GM18861 (cell line): ENCODE measurements around the gene KLHL30.
A peak's percentile ranks its signal among the peaks of the same experiment; 100 is the strongest.
"Not testable (repeated sequence)": the region's sequence is repeated elsewhere in the genome, so short reads cannot be mapped to it uniquely, and the experiment has no call there.

Experiments
- ATAC-seq: cut with Tn5 transposase; IDR thresholded peaks from one replicate; pipeline ENCODE4 v1.9.1; 2021; ENCODE audit not compliant: unreplicated experiment

KLHL30 gene

DNA sequence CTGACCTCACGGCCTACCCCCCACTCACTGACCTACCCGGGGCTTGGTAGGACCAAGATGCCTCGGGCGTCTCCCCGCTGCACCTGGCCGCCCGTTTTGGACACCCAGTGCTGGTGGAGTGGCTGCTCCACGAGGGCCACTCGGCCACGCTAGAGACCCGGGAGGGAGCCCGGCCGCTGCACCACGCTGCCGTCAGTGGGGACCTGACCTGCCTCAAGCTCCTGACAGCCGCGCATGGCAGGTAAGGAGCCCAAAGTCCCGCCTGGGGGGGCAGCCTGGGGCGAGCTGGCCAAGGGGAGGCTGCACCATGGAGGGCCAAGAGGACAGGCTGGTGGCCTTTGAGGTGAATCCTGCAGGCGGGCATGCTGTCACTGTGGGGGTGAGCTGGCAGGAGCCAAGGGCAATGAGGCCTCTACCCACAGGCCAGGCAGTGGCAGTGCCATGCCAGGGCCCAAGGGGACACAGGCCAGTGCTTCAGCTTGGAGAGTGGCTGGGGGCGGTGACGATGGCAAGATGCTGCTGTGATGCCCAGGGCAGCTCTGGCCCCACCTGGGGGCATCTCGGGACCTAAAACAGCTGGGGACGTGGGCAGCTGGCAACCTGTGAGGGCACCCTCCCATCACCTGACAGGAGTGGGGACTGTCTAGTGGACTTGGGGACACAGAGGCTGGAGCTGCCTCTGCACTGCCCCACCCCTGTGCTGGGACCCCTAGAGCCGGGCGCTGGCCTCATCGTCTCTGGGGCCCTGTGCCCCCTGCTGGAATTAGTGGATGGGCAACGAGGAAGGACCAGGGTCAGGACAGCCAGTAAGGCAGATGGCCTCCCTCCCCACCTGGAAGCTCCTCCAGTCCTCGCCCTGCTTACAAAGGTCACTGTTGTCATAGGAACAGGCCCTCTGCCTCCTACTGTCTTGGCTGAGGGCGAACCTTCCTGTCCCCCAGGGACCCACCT is 36.3 kb upstream of the KLHL30 start:
- no peak for ATAC-seq

- no peak for ATAC-seq
Measured at GRCh38 chr2:238102865-238103264, 35.6 kb upstream of the KLHL30 start.

DNA sequence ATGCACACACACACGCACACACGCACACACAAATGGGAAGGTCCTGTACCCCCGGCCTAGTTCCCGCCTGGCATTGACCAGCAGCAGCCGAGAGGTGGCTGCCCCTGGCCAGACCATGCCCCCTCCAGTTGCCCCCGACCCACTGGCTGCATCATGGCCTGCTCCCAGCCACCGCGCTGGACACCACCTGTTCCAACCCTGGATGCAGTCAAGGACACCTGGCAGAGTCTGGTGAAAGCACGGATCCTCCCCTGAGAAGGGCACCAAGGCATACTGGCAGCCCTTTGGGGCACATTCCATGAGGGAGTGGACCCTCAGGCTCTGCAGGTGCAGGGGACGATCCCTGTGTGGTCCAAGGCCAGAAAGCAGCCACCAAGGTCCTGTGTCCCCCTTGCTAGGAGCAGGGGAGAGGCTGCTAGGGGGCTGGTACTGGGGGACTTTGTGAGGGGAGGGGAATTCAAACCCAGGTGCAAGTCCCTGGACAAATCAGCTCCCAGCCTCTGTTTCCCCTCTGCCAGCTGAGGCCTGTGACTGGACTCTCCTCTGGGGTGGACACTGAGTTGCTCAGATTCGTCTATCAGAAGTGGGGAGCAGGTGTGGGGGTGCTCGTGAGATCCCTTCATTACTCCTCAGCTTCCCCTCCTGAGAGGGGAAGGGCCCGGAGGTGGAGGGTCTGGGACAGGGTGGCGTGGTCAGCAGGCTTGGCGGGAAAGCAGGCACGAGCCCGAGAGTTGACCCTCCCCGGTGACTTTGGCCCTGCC is 34.8 kb upstream of the KLHL30 start:
- no peak for ATAC-seq

GRCh38 chr2:238104226-238104690 is 34.2 kb upstream of the KLHL30 start:
- ATAC-seq = no peak

GRCh38 chr2:238104691-238105371 is 33.6 kb upstream of the KLHL30 start:
- no peak for ATAC-seq

DNA sequence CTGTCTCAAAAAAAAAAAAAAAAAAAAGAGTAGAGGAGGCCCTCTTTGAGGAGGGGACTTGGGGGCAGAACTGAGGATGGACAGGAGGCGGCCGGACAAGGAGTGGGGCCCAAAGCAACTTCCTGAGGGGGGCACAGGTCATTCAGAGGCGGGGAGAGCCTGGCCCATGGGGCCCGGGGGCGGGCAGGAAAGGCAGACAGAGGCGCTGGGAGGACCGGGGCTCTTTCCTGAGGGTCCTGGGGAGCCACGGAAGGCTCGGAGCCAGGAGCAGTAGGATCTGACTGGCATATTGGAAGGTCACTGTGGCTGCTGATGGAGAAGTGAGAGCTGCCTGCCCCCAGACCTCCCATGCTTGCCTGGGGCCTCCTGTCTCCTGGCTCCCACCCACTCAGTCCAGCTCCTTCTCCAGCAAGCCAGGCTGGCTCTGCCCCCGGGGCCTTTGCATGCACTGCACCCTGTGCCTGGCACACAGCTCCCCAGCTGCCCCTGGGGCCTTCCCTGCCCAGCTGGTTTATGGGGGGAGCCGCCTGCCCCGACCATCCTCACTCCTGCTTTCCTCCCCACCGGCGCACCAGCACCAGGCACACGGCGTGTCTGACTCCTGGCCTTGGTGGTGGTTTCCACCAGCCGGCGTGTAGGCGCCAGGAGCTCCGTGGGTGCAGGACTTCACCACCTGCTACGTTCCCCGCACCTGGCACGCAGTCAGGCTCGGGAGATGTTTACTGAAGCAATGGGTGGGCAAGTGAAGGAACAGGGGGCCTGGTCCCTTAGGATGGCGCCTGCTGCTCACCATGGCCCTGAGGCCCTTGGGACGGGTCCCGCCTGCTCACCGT is 32.7 kb upstream of the KLHL30 start:
- ATAC-seq = no peak

GRCh38 chr2:238106339-238106697 is 32.1 kb upstream of the KLHL30 start:
- ATAC-seq = no peak

GRCh38 chr2:238106698-238107524 is 31.6 kb upstream of the KLHL30 start:
- ATAC-seq = peak; percentile 18

- ATAC-seq = peak; percentile 74
Measured at GRCh38 chr2:238107525-238108422, 30.7 kb upstream of the KLHL30 start.

- peak; percentile 57 for ATAC-seq
Measured at GRCh38 chr2:238108423-238109183, 29.9 kb upstream of the KLHL30 start.

DNA sequence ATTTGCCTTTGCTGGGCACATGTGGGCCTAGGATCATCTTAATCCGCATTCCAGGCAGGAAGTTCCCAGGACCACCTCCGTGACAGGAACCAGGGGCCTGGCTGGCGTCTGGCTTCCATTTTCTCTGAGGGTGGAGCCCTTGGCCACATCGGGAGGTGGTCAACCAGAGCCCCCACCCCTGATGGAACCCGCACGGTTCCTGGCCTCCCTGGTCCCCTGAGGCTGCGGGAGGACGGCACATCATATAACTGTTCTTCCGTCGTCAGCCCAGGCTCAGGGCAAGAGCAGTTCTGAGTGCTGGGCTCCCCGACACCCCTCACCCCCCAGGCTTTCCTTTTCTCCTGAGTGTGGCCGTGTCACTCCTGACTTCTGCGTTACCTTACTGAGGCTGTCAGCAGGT is 24.9 kb upstream of the KLHL30 start:
- ATAC-seq = no peak

GRCh38 chr2:238114331-238114841 is 24.1 kb upstream of the KLHL30 start:
- no peak for ATAC-seq

DNA sequence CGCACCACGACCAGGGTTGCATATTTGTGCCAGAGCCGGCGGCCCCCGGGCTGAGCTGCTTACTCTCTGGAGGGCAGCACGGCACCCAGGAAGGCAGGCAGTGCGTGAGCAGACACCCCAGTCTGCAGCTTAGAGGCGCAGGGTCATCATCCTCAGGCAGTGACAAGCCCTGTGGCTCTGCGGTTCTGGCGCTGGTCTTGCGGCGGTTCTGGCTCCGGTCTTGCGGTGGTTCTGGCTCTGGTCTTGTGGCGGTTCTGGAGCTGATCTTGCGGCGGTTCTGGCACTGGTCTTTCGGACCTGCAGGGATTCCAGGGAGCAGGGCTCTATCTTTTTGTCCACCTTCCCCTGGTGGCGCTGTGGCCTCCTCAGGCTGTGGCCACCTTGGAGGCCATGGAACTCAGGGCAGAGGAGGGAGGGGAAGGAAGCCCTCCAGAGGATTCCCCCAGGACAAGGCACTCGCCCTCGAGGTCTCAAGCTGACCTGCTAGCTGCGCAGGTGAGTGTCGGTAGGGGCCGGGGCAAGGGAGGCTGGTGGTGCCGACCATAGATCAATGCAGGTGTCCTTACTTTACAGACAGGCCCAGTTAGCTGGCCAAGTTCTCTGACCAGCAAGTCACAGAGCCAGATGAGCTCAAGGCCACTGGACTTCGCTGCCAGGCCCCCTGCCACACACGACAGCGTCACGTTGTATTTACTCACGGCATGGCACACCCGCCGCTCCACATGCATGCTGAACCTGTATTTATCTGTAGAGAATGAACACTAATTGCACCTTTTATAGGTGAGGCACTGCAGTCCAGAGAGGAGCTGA is 23.4 kb upstream of the KLHL30 start:
- no peak for ATAC-seq

DNA sequence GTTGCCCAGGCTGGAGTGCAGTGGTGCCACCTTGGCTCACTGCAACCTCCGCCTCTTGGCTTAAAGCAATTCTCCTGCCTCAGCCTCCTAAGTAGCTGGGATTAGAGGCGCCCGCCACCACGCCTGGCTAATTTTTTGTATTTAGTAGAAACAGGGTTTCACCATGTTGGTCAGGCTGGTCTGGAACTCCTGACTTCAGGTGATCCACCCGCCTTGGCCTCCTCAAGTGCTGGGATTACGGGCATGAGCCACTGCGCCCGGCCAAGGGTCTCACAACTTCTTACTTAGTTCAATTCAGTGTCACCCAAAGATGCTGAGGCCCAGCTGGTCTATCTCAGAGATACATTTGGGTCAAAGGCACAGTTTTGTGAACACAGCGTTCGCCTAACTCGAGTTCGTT is 22.8 kb upstream of the KLHL30 start:
- ATAC-seq = not testable (repeated sequence)

DNA sequence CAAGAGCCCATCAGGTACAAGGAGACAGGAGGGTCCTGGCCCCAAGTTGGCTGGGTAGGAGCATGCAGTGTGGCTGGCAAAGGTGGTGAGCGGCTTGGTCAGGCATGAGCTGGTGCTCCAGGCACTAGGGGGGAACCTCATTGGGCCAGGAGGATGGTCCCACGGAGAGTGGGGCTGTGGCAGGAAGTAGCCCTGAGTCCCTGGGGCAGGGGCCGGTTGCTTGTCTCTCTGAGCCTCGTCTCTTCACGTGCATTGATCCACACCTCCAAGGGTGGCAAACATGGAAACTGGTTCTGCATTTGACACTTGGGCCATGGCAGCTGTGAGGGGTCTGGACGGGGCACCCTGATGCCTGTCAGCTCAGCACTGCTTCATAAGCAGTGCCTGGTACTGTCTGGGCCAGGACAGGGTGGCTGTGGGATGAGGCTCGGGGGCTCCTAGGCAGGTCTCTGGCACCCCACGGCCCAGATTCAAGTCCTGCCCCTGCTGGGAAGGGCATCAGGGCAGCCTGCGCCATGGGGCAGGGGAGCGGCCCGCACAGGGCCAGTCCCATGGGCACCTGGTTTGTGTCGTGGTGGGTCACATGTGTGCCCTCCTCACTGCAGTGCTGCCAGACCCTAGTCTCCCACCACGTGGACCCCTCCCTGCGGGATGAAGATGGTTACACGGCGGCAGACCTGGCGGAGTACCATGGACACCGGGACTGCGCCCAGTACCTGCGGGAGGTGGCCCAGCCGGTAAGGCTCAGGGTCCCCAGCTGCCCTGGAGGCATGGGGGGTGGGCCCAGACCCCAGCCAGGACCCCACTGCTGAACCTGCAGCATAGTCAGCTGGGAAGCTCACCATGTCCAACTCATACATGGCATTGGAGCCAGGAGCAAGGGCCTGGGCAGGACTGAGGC is 21.9 kb upstream of the KLHL30 start:
- ATAC-seq = no peak
